NCI-H1417 treated with DMSO at 0.1 percent for 48 hours (cell line): Measurements from ENCODE around the gene FMNL3.
A peak's percentile ranks its signal among the peaks of the same experiment; 100 is the strongest.
"Not testable (repeated sequence)": the region's sequence is repeated elsewhere in the genome, so short reads cannot be mapped to it uniquely, and the experiment has no call there.

Experiments
- DNase-seq: peaks from one replicate; lab custom pipeline; 2025; lab: John Stamatoyannopoulos, UW

The FMNL3 gene

DNA sequence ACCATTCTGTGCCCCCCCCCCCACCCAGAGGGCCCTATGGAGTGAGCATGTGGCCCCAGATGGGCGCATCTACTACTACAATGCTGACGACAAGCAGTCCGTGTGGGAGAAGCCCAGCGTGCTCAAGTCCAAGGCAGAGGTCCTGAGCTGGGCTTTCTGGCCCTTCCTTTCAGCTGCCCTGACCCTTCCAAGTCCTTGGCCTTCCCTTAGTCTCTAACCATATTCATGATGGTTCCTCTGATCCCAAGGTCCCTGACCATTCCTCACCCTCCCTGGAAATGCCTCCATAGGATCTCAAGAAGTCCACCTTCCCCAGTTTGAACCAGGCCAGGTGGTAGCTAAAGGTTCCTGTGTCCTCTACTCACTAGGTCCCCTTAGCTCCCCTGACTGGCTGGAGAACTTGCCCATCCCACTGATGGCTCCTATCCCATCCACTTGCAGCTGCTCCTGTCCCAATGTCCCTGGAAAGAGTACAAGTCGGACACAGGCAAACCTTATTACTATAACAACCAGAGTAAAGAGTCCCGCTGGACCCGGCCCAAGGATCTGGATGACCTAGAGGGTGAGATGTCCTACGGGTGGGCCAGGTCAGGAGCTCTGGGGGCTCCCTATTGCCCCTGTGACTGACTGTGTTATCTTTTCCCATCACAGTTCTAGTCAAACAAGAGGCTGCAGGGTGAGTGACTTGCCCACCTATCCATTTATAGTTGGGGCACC lies 74.1 kb downstream of the FMNL3 start:
- no peak for DNase-seq

DNA sequence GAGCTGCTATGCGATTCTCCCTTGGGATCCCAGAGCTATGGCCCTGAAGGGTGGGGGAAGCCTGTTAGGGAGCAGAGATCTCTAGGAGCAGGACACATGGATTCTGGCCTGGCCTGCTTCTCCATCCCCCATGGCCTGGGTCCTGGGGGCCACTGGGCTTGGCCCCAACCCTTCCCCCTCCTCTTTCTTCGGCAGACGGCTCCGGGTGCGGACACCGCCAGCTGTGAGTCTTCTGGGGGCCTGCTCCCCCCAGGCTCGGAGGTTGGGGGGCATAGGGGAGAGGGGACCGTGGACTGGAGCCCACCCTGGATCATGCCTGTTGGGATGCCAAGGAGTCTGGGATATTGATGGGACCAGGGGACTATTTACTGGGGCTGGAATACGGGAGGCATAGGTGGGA lies 74.8 kb downstream of the FMNL3 start:
- no peak for DNase-seq

DNA sequence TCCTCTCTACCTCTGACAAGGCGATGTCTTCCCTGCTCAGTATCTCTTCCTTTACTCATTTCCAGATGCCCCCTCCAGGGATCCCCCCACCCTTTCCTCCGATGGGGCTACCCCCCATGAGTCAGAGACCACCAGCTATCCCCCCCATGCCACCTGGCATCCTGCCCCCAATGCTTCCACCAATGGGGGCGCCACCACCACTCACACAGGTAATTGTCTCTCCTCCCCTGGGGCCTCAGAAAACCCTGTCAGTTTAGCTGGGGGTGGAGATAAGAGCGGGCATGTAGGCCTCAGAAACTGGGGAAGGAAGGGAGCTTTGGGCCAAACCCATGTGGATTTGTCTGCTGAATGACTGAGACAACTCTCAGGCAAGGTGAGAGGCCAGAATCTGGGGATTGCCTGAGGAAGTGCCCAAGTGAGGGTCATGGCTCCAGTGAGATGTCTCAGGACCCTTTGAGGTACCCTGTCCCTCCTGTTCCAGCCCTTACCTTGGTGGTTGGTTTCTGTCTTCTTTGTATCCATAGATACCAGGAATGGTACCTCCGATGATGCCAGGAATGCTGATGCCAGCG lies 75.8 kb downstream of the FMNL3 start:
- no peak for DNase-seq

DNA sequence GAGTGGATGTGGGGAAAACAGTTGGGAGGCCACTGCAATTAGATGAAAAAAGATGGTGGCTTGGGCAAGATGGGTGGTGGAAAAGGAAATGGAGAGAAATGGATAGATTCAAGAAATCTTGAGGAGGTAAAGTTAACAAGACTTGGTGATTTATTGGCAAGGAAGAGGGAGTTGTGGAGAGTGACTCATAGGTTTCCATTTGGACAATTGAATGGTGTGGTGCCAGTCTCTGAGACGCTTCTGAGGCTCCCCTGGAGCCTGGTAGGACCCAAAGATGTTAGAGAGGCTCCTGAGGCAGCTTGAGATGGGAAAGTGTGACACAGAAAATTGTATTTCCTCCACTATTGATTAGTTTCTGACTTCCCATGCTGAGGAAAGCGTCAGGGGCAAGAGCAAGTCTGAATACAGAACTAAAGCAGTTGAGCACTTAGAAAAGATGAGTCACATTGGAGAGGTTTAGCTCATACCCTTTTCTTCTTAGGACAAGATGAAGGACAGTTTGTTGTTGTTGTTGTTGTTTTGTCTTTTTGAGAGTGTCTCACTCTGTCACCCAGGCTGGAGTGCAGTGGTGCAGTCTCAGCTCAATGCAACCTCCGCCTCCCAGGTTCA lies 79.3 kb downstream of the FMNL3 start:
- no peak for DNase-seq

DNA sequence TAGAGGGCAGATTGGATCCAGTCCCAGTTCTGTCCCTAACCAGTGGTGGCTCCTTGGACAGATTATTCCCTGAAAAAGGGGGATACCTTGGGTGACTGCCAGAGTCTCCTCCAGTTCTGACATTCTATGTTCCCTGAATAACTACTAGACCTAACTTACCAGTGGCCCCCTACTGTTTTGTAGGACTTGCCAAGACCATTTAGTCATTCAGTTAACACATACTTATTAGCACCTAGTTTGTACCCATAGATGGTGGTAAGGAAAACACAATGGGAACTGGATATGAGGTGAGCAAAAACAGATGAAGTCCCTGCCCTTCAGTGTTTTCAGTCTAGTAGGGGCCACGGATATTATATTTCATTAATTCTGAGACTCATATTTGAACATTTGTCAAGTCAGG lies 80.4 kb downstream of the FMNL3 start:
- no peak for DNase-seq

DNA sequence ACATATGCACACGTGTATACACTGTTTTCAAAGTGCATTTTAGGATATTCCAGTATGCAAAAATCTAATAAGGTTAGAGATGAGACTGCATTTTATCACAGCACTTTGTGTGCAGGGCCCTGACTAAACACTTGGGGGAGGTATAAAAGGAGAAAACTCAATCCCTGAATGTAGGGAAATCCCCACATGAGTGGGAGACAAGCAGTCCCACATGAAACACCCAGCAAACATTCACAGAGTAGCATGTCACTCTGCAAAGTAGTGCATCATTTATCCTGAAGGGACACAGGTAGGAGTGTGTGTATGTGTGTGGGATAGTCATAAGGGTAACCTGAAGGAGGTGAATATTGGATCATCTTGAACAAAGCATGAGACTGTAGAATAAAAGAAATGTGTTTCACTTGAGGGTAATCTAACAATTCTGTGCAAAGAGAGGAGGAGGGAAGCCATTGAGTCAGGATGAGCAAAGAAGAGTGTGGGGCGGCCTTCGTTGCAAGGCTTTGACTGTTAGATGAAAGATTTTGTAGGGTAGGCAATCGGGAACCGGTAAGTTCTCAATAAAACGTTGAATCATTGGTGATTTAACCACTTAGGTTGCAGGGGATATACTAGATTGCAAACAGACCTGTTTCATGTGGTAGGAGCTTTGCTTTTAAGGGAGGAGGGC lies 80.9 kb downstream of the FMNL3 start:
- DNase-seq, result no peak

DNA sequence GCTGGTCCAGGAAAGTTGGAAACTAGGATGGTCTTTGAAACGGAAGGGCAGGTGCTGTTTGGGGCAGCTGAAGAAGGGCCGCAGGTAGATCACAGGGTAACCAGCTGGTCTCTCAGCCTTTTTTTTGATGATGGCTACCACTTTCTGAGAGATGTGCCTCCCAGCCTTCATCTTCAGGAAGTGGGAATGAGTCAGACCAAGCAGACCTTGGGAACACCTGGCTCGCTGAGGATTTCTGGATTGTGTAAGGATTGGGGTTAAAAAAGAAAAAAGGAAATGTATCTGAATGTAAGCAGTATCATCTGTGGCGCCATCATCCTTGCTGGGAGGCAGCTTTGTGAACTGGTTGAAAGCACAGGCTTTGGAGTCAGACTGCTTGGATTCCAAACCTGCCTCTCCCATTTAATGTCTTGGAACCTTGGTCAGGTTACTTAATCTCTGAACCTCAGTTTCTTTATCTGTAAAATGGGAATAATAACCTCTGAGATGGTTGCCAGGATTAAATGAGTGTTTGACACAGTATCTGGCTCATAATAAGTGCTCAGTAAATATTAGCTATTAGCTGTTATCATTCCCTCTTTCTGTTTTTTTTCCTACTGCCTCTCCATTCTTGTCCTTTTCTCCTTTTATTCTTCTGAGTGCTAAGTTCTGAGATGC lies 82.2 kb downstream of the FMNL3 start:
- DNase-seq, result no peak

DNA sequence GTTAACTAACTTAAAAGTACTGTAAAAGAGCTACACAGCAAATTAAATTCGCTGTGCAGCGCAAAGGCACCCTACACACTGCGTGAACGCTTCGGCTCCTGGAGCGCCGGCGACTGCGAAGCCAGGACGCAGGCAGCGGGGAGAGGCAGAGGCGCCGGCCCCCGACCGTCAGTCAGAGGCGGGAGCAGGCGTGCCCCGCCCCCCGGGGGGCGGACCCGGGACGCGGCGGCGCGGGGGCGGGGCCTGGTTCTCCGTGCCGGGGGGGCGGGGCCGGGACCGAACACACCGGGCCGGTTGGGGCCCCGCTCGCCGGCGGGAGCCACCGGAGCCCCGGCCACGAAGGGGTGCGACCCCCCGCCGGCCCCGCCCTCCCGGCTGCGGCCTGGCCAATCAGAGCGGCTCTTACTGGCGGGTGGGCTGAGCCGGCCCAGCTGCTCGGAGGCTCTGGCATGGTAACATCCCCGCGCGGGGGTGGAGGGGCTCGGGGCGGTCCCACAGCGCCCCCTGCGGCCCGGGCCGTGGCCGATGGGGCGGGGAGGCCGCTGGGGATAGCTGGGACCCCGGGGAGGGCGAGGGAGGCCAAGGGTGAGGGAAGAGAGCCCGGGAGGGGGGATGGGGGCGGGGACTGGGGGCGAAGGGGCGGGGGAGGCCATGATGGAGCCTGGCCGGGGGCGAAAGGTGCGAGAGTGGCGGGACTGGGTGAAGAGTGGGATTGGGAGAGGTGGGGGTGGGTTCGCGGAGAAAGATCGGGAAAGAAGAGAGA lies 83.9 kb downstream of the FMNL3 start, which contains the start of gene PRPF40B:
PRPF40B (plus strand) TSS at position 420 of the 763 bp plus-strand sequence; CDS start at position 450, 30 bp downstream.
- peak; percentile 52 for DNase-seq

DNA sequence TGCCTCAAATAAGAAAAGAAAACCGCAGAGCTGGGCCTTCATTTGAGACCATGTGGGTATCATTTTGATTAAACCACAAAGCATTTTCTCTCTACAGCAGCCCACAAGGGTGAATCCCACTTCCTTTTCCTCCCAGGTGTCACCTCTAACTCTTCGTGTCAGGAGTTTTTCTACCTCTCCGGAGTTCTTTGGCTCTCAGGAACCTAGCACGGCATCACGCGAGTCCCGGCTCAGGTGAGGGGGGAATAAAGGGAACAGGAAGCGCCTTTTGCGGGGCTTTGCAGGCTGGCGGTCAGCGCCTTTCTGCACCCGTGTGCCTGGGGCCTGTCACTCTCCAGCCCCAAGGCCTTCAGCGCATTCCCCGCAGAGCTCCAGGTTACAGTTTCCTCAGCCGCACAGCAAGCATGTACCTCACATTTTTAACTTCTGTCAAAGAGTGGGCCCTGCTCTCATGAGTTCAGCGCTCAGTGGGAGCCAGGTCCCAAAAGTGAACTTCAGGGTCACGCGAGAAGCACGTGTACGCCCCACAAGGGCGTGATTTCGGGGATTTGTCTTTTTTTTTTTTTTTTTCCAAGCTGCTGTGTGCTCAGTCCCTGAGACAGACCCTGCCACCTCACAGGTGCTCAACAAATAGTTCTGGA lies 84.6 kb downstream of the FMNL3 start:
- DNase-seq, result no peak

DNA sequence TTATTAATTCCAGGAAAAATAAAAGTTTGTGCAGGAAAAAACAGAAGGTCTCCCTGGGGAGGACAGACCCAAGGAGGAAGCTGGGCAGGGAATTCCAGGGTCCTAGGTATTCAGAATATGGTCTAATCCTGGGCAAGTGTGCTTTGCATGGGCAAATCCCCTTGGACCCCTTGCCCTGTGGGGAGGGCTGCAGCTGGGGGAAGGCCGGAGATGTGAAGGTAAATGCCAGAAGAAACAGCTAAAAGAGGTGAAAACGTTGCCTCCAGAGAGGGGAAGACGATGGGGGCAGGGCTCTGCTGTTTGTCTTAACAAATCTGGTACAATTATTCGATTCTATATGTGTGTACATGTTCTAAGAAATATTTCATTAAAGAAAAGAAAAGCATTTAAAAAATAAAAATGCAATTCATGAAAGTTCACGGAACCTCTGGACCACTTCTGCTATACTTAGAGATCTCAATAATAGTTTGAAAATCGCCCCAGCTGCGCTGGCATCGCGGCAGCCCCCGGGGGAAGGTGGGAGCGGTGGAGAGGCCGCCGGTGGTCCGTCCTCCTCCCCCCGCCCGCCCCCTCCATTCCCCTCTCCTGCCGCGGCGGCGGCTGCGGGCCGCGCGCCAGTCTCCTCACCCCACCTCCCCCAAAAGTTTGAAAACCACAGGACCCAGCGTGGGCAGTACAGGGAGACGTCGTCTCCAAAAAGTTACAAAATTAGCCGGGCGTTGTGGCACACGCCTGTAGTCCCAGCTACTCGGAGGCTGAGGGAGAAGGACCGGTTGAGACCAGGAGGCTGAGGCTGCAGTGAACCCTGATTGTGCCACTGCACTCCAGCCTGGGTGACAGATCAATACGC lies 85.3 kb downstream of the FMNL3 start:
- DNase-seq, result no peak

DNA sequence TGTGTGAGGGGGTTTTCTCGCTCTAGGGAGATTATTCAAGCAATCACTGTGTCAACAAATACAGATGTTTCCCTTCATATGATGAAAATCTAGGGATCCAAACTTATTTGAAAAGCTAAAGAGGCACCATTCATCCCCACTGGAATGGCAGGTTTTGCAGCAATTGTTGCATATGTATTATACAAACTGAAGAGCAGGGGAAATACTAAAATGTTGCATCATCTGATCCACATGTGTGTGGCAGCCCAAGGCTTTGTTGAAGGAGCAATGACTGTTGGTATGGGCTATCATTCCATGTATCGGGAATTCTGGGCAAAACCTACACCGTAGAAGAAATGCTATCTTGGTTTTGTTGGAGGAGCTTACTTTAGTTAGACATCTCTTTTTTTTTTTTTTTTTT lies 87.9 kb downstream of the FMNL3 start:
- DNase-seq, result no peak

DNA sequence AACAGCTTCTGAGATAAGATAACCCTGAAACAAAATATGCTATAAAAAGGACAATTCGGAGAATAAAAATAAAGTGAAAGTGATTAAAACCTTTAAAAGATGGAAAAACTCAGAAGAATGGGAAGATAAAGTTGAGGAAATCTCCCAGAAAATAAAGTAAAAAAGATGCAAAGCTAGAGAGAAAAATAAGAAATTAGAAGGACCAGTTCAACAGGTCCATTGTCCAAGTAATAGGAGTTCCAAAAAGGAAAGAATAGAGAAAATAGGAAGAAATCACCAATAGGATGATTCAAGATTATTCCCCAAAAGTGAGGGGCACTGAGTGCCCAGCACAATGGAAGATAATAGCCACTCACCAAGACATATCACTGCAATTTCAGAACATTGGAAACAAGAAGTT lies 88.6 kb downstream of the FMNL3 start:
- DNase-seq, result no peak

DNA sequence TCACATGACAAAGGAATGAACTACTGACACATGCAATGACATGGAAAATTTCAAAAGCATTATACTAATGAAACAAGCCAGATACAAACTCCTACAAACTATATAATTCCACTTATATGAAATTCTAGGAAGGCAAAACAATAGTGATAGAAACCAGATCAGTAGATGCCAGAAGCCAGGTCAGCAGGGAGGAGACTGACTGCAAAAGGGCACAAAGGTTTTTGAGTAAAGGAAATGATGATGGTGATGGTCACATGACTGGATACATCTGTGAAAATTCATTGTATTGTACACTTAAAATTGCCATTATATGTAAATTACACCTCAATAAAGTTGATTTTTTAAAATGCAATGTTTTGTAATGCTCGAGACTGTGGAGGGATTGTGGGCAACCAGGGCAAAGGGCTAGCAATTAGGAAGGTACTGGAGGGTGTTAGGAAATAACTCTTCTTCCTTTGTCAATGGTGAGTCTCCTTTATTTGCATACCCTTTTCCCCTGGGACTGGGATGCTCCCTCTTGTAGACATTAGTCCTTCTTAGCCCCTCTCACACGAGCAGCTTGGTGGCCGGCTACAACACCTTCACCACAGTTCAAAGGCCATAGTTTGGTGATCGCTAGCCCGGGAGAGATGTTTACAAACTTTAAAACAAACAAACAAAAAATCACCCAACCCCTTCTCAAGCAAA lies 90.5 kb downstream of the FMNL3 start:
- no peak for DNase-seq

DNA sequence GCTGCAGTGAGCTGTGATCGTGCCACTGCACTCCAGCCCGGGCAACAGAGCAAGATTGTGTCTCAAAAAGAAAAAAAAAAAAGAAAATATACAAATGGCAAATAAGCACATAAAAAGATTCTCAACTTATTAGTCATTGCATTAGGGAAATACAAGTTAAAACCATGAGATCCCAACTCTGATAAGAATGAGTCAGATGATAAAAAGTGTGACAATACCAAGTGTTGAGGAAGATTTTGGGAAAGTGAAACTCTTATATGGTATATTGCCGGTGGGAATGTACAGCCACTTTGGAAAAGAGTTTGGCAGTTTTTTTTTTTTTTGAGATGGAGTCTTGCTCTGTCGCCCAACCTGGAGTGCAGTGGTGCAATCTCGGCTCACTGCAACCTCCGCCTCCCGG lies 91.5 kb downstream of the FMNL3 start:
- no peak for DNase-seq

DNA sequence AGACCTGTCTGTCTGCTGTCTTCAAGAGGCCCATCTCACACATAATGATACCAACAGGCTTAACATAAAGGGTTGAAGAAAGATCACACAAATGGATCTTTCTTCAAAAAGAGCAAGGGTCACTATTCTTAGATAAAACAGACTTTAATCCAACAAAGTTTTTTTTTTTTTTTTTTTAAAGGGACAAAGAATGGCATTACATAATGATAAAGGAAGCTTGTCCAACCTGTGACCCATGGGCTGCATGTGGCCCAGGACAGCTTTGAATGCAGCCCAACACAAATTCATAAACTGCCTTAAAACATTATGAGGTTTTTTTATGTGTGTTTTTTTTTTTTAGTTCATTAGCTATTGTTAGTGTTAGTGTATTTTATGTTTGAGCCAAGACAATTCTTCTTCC lies 95.0 kb downstream of the FMNL3 start:
- no peak for DNase-seq

DNA sequence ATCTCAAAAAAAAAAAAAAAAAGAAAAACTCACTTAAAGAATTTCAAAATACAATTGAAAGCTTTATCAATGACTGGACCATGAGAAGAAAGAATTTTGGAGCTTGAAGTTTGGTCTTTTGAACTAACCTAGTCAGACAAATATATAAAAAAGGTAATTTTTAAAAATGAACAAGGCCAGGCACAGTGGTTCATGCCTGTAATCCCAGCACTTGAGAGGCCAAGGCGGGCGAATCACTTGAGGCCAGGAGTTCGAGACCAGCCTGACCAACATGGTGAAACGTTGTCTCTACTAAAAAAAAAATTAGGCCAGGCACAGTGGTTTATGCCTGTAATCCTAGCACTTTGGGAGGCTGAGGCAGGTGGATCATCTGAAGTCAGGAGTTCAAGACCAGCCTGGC lies 96.4 kb downstream of the FMNL3 start:
- not testable (repeated sequence) for DNase-seq

DNA sequence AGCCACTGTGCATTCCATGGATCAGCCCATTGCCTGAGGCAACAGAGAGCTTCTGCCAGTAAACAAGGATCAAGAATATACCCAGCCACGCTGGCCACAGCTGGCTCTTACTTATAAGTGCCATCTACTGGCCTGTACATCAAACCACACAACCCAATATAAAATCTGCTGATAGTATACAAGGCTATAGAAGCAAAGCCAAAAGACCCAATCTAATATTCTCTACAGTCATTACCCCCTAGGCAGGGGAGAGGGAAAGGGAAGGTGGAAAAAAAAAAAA lies 97.4 kb downstream of the FMNL3 start:
- DNase-seq, result no peak

DNA sequence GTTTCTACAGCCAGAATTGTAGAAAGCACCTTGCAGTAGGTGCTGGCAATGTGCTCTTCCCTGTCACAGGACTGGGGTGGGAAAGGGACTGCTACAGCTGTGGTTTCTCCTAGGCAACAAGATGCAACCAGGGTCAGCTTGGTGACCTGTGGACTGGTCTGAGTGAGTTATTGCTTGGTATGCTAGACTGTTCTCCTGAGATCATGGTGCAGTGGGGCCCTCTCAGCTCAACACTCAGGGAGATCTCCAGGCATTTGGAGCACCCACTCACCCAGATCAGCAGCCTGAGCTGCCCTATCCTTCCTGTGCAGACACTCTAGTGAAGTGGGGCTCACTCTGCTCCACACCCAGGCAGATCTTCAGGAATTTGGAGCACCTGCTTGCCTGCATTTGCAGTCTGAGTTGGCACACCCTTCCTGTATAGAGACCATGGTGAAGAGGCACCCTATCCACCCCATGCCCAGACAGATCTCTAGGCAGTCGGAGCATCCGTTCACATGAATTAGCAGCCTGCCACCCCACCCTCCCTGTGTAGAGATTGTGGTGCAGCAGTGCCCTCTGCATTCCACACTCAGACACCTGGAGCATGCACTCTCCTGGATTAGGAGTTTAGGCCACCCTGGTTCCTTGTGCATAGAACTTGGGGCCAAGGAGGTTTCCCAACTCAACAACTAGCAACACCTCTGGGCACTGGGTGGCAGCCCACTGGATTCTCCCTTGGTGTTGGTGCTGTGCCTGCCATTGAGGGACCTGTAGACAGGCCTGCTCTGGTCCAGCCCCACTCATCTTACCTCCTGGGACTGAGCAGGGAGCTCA lies 97.9 kb downstream of the FMNL3 start:
- no peak for DNase-seq

DNA sequence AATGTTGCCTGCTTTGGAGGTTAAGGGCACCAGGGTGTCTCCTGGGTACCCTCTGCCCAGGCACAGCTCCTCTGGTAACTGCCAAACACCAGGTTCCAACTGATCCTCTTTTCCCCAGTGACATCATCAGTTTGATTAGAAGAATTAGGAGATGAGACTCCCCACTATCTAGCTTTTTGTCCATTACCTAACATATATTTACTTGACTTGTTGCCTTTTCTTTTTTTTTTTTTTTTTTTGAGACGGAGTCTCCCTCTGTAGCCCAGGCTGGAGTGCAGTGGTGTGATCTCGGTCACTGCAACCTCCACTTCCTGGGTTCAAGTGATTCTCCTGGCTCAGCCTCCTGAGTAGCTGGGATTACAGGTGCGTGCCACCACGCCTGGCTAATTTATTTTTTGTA lies 101.7 kb downstream of the FMNL3 start, which contains the start of gene FAM186B:
FAM186B (minus strand) TSS at position 101 of the 400 bp plus-strand sequence. CDS start 162 bp downstream, outside the sequence.
- DNase-seq, result not testable (repeated sequence)
